ENCODE results near the gene RECQL.

The RECQL gene

GRCh38 chr12:21541773-21542172, 40.3 kb upstream of the RECQL start:
- ChIA-PET POLR2A (no interaction called here), CTCF (interaction anchor here (1.8 to 2.1 kb wide), 2 partner anchors 10 to 16 kb away, joined by 6 read pairs; no protein-coding TSS in a partner anchor)
- TF ChIP-seq CTCF (IDR thresholded peaks at IDR 0.05; ENCODE audit: control extremely low read depth, extremely low read depth, low read depth, missing control alignments): no peak
- no peak for DNase-seq (ENCODE audit: extremely low spot score)

- no peak for TF ChIP-seq CTCF (IDR thresholded peaks at IDR 0.05; ENCODE audit: control extremely low read depth, extremely low read depth, low read depth, missing control alignments)
- no peak for DNase-seq (ENCODE audit: extremely low spot score)
- POLR2A ChIA-PET: no interaction called here
- CTCF ChIA-PET: interaction anchor here (1.5 to 1.7 kb wide), 2 partner anchors 11 to 19 kb away, joined by 4 read pairs; no protein-coding TSS in a partner anchor
Measured at GRCh38 chr12:21539797-21540196, 38.4 kb upstream of the RECQL start.

- POLR2A ChIA-PET: no interaction called here
- no peak for TF ChIP-seq CTCF (IDR thresholded peaks at IDR 0.05; ENCODE audit: control extremely low read depth, extremely low read depth, low read depth, missing control alignments)
- no peak for DNase-seq (ENCODE audit: extremely low spot score)
- CTCF ChIA-PET: interaction anchor here (1.1 to 1.6 kb wide), 4 partner anchors 9 to 24 kb away, joined by 3 to 4 read pairs (median 3); no protein-coding TSS in a partner anchor
Measured at GRCh38 chr12:21538061-21538653, 36.7 kb upstream of the RECQL start.

- DNase-seq (ENCODE audit: extremely low spot score): no peak
- ChIA-PET POLR2A (no interaction called here), CTCF (interaction anchor here (1.4 kb wide), 1 partner anchor 9 kb away, joined by 4 read pairs; no protein-coding TSS in a partner anchor)
- TF ChIP-seq CTCF (IDR thresholded peaks at IDR 0.05; ENCODE audit: control extremely low read depth, extremely low read depth, low read depth, missing control alignments): no peak
Measured at GRCh38 chr12:21529456-21529855, 28.0 kb upstream of the RECQL start.

- no peak for TF ChIP-seq CTCF (IDR thresholded peaks at IDR 0.05; ENCODE audit: control extremely low read depth, extremely low read depth, low read depth, missing control alignments)
- POLR2A ChIA-PET: no interaction called here
- DNase-seq (ENCODE audit: extremely low spot score): no peak
- CTCF ChIA-PET: interaction anchor here (1.4 kb wide), 1 partner anchor 10 kb away, joined by 4 read pairs; no protein-coding TSS in a partner anchor
Measured at GRCh38 chr12:21528953-21529352, 27.5 kb upstream of the RECQL start.

- TF ChIP-seq CTCF (IDR thresholded peaks at IDR 0.05; ENCODE audit: control extremely low read depth, extremely low read depth, low read depth, missing control alignments): no peak
- ChIA-PET POLR2A (no interaction called here), CTCF (interaction anchor here (1.0 to 1.3 kb wide), 3 partner anchors 9 to 16 kb away, joined by 3 read pairs; no protein-coding TSS in a partner anchor)
- peak; percentile 41 for DNase-seq (ENCODE audit: extremely low spot score)
Measured at GRCh38 chr12:21527451-21528180, 26.2 kb upstream of the RECQL start.
